Gastrocnemius medialis (tissue), 4 donors: ENCODE measurements around the gene PLCB1.

Experiments
- POLR2A ChIP-seq, 2 donors: fragments of 450-650 bp; IDR thresholded peaks; one replicate each; pipeline ENCODE4 v1.6.1; 2017; ENCODE audit warnings: antibody characterized with exemption in 2 of 2, mild to moderate bottlenecking in 2 of 2, moderate library complexity in 2 of 2
- TF ChIP-seq, protein P1 (sequence below), 5 experiments: fragments of 450-650 bp in 3 of 5; fragments of 200-600 bp in 2 of 5; sonication (generic) in 2 of 5; IDR thresholded peaks in 4 of 5; conservative IDR thresholded peaks in 1 of 5; 1 replicate in 4 of 5; 2 replicates in 1 of 5; pipeline ENCODE4 v1.5.1; 2016 to 2019; ENCODE audit warnings: antibody characterized with exemption in 5 of 5, mild to moderate bottlenecking in 3 of 5, moderate library complexity in 3 of 5

DNA sequence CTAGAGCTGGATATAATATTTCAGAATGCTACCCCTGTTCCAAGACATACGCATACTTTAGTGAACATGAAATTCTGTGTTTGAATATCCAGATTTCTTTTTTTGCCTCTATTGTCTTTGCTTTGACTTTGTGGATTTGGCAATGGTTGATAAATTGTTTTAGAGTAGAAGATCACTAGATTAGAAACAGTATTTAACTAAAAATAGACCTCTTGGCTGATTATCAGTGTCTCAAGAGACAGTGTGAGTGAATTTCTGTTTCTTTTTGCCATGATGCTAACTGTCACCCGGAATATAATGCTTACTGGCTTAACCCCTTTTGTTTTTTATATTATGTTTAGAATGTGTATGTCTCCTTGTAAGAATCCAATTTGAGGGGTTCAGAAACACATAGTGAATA, 102.5 kb downstream of the PLCB1 start:
- TF ChIP-seq, protein P1, sequence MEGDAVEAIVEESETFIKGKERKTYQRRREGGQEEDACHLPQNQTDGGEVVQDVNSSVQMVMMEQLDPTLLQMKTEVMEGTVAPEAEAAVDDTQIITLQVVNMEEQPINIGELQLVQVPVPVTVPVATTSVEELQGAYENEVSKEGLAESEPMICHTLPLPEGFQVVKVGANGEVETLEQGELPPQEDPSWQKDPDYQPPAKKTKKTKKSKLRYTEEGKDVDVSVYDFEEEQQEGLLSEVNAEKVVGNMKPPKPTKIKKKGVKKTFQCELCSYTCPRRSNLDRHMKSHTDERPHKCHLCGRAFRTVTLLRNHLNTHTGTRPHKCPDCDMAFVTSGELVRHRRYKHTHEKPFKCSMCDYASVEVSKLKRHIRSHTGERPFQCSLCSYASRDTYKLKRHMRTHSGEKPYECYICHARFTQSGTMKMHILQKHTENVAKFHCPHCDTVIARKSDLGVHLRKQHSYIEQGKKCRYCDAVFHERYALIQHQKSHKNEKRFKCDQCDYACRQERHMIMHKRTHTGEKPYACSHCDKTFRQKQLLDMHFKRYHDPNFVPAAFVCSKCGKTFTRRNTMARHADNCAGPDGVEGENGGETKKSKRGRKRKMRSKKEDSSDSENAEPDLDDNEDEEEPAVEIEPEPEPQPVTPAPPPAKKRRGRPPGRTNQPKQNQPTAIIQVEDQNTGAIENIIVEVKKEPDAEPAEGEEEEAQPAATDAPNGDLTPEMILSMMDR (IDR thresholded peaks at IDR 0.05 in 4 of 5, conservative IDR thresholded peaks at IDR 0.05 in 1 of 5) = no peak
- no peak for TF ChIP-seq POLR2A (IDR thresholded peaks at IDR 0.05)
